ENCODE data around the gene RNU1-2.
"Not testable (repeated sequence)": the region's sequence is repeated elsewhere in the genome, so short reads cannot be mapped to it uniquely, and the experiment has no call there.

Gene RNU1-2

DNA sequence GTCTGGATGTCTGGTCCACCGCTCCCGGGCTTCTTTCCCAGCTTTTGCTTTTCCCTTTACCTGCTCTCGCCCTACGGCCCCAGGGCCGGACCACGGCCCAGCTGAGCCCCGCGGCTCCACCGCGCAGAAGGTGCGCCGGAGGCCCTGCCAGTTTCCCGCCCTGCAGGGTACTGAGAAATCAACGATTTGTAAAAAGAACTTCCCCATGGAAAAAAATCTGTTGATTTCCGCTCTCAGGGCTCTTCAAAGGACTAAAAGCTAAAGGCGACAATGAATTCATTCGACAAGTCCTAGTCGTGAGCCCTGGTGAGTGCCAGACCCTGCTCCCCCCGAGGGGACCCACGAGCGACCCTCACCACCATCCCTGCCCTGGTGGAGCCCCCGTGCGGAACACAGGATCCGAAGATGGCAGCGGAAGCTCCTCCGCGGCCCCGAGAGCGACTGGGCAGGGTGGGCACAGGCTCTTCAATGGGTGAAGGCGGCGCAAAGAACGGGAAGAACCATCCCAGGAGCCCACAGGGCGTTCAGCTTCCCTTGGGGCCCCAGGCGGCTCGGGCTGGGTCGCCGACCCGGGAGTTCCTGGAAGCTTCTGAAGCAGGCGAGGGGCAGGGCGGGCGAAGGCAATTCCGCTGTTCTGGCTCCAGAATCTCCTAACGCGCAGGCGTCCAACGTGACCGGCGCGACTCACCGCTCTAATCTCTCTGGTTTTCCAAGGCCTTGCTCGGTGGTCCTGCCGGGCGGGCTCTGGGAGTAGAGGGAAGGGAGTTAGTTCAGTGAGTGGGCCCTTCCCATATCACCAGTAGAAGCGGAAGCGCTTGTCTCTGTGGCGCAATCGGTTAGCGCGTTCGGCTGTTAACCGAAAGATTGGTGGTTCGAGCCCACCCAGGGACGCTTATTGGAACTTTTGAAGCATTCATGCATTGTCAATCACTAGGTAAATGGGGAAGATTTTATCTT lies 6.6 kb upstream of the RNU1-2 start:
- DNase-seq, result peak; percentile 88

DNA sequence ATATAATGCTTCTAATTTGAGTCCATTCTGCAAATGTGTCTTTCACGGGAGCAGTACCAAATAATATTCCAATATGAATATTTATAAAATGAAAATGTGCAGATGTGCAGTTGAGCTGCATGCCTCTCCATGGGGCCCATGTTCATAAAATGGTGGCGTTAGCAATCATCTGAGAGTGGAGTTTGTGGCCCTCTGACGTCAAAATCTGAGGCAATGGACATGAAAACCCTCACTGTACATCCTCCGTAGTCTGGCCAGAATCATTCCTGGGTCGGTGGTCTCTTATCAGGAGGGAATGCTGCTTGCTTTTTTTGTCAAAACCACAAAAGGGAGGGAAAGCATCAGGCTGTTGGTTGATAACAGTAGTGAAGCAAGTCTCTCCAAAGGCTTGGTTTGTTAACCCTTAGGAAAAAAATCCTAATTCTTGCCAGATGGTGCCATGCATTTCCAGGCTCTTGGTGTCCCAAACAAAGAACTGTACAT lies 5.2 kb upstream of the RNU1-2 start:
- peak; percentile 92 for DNase-seq

DNA sequence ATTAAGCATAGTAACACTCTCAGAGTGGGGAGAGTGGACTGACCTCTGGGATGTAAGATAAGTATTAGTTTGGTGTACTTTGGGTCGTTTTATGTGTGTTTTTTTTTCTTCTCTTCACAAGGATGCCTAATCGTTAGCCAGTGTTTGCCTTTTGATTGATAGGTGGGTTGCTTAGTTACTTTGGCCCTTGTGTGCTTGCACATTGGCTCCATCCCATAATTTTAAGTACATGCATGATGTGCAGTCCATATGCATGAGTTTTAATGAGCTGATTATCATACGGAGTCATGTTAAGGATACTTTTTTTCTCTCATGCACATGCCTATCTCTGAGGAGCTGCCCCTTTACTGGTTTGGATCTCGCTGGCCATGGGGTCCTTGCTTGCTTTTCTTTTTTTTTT lies 4.7 kb upstream of the RNU1-2 start:
- DNase-seq, result not testable (repeated sequence)

DNA sequence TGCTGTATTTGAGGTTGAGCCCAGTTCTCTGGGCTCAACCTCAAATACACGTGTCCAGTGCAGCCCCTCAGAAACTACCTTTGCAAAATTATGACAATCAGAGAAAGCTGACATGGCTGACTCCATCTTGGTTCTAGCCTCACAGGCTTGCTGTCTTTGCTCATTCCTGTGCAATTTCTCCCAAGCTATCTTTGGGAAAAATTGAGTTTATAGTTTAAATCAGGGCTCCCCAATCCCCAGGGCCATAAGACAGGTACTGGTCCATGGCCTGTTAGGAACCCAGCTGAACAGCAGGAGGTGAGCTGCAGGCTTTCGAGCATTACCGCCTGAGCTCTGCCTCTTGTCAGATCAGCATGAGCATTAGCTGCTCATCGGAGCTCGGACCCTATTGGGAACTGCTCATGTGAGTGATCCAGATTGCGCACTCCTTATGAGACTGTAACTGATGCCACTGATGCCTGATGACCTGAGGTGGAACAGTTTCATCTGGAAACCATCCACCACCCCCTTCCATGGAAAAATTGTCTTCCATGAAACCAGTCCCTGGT lies 2.7 kb upstream of the RNU1-2 start:
- DNase-seq, result not testable (repeated sequence)

DNA sequence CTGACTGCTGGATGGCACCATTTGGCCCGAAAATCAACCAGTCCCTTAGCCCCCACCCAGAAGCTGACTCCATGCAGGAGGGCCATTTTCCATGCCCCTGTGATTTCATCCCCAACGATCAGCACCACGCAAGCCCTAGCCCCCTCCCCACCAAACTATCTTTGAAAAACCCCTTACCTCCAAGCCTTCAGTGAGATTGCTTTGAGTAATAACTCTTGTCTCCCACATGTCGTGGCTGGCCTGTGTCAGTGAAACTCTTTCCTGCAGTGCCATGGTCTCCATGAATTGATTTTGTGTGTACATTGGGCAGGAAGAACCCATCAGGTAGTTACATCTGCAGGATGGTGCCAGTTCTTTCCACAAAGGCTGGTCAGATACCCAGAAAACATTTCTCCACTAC lies 2.0 kb upstream of the RNU1-2 start:
- not testable (repeated sequence) for DNase-seq

DNA sequence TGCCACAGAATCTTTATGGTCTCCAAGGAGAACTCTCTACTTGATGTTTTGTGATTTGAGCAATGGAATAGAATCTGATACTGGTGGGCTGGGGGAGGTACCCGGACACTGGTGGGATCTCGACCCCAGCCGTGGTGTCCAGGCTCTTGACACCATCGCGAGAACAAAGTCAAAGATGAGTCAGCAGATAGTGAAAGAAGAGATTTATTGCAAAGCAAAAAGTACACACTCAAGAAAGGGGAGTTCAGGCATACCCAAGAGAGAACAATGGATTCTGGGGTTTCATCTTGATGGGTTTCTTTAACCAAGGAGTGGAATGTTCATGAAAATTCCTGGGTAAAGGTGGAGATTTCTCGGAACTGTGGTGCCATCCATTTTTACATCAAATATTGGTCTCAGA lies 1.4 kb upstream of the RNU1-2 start:
- DNase-seq, result not testable (repeated sequence)

DNA sequence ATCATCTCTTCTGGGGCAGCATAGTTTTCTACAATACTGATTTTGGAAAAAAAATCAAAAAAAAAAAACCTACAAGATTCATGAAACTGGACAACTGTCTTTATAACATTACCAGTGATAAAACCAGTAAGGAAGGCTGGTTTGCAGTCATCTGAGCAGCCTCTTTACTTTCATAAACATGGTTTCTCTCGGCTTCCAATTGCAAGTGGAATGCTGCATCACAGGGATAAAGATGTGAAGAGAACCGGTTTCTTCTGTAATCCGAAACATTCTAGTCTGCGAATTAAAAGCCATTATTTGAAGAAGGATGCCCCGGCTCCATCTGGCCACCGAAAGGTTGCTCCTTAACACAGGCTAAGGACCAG lies 565 bp upstream of the RNU1-2 start:
- not testable (repeated sequence) for DNase-seq

DNA sequence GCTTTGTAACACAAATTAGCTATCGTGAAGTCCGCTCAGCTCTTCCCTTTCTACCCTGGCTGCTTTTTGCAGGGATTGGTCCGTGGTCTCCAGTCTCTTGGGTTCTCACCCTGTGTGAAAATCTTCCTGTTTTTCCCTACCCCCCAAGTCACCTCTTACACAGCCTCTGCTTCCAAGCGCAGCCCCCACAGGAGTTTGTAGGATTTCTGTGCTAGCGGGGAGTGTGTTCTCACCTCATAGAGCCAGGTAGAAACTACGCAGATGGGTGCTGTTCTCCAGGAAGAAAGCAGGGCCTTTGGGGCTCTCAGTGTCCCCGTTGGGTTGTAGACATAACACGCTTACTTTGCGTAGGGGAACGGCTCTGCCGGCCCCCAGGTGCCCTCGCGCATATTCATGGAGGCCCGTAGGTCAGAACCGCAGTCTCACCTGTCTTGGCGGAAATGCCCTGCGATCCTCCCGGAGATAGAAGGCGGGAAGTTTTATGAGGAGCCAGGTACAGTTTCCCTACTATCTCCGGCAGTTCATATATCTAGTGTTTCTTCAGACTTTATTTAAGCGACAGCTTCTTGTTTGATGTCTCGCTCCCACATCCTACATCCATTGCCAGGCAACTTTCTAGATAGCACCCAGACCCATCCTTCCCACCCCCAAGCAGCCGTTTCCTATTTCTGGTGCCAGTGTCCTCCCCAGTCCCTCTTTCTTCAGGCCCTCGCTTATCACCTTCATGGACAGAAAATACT lies 706 bp downstream of the RNU1-2 start:
- DNase-seq, result peak; percentile 94

DNA sequence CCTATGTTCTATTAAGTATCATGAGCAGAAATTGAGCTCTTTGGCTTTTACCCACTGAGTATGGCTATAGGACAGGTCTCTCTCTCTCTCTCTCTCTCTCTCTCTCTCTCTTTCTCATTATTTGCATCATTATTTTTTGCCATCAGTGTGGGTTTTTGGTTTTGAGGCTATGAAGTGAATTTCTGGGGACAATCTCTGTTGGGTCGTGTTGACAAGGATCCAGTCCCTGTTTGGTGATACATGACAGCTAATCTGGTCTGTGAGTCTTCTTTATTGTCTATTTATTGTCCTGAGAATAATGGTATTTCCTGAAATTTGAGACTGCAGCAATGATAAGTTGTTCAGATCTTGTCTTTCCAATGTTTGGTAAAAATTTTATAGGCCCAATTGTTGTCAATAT lies 1.9 kb downstream of the RNU1-2 start:
- not testable (repeated sequence) for DNase-seq

DNA sequence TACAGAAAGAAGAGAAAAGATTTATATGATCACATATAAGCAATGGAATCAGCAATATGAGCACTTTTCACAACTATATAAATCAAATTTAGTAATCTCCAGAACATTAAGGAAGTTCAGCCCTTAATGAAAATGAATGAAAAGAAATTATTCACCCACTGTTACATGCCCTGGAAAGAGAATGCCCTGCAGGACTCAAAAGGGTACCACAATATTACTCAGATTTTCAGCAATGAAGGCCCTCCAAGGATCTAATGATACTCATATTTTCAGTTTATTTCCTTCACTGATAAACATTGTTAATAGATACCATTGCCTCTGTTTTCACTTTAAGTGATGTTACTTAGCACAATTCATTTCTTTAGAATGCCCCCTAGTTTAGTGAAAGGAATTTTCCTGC lies 2.5 kb downstream of the RNU1-2 start:
- DNase-seq, result not testable (repeated sequence)

DNA sequence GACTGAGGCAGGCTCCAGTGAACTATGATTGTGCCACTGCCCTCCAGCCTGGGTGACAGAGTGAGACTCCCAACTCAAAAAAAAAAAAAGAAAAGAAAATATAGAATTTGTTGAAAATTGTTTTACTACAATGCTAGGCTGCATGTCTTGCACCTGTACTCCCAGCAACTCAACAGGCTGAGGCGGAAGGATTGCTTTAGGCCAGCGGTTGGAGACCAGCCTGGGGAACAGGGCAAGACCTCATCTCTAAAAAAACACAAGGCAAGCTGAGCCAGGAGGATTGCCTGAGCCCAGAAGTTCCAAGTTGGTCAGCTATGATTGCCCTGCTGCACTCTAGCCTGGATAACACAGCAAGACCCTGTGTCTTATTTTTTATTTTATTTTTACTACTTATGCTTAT lies 3.2 kb downstream of the RNU1-2 start:
- DNase-seq, result not testable (repeated sequence)

DNA sequence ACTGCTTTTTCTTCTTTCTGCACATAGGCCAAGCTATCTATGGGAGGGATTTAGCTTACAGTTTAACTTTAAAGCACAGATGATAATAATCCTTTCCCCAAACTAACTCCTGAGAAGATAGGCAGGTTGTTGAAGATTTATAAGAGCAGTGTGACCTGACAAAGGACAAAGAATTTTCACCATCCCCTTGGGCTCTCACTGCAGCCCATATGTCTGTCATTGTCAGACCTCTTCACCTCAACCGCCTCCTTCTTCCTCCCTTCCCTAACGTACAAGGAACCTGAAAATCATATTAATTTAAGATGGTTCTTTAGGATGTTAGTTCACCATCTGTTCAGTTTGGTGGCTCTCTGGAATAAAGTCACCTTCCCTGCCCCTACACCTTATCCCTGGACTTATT lies 5.0 kb downstream of the RNU1-2 start:
- peak; percentile 68 for DNase-seq

DNA sequence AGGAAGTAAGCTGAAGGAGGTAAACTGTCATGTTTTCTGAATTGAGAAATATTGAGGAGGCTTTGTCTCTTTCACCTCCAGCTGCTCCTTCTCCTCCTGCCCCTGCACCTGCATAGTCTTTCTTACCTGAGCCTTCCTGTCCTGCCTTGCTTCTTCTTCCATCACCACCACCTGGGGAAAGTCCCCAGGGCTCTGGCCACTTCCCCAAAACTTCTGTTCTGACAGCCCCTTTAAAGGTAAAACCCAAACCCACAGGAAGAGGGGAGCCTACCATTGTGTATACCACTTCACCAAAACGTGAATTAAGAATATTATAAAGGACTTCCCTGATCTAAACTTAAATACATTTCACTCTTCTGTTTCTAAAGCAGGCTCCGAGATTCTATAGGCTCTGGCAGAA lies 5.6 kb downstream of the RNU1-2 start:
- DNase-seq, result not testable (repeated sequence)

DNA sequence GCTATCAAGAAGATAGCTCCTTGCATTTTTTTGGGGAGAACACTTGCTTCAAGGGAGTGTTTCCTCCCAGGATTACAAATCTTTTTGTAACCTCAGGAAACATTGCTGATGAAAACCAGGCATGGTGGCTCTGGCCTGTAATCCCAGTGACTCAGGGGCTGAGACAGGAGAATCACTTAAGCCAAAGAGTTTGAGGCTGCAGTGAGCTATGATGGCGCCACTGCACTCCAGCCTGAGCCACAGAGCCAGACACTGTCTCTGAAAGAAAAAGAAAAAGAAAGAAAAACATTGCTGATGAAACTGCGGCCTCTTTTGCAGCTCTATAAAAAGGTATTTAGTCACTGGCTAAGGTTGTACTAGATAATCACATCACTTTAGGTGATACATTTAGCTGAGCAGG lies 7.3 kb downstream of the RNU1-2 start:
- DNase-seq, result peak; percentile 75

DNA sequence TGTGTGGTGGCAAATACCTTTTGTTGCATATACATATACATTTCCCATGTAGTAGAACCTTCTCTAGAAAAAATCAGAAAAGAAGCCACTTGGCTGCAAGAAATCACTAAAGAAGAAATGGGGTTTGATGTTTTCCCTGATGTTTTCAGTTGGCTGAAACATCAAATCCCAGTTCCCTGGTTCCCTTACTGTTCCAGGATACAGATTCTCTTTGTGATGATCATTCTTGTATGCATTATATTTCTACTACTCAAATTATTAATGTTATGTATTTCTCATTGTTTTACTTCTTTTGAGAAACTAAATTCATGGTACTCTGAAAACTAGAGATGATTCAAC lies 7.6 kb downstream of the RNU1-2 start:
- DNase-seq, result no peak

DNA sequence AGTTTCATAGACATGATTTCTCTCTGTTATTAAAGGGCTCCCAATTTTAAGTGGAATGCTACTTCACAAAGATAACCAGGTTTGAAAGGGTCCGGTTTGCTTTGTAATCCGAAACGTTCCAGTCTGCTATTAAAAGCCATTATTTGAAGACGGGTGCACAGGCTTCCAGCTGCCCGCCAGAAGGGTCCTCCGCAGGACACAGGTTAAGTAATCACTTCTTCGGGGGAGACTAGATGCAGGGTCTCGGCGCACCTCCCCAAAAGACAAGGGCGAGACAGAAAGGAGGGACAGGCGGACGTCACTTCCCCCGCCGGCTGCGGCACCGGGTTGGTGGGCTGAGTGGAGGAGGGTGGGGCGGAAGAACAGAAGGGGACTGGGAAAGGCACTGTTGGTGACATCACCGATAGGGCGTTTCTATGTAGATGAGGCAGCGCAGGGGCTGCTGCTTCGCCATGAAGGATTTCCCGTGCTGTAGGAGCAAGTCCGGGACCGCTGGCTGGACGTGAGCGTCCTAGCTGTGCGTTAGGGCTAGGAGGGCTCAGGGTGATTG lies 8.9 kb downstream of the RNU1-2 start:
- DNase-seq, result peak; percentile 99

DNA sequence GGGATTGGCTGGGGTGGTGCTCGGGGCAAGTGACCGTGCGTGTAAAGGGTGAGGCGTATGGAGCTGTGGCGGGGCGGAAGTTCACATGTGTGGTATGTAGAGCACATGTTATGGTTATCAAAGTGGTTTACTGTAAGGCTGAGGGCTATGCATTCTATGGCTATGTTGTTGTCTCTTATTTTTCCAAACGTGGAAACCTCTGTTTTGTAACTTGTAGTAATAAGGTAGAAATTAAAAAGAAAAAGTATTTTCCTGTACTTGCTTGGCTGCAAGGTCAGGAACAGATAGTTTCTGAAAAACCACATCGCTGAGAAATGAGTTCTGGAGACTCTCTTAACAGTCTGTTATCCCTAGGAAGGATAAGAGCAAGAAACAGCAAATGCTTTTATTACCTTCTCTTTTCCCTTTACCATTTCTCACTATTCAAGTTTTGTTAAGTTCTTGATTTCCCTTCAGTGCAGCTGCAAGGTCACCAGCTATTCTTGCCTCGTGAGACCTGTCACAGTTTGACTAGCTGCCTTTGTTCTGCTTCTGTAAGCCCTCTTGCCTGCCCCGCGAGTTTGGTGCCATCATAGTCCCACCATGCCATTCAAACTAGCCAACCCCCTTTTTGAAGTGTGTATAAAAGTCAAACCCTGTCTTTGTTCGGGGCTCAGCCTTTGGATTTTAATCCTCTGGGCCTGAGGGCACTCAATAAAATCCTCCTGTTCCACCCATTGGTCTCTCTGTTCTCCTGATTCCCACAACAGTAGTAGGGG lies 9.5 kb downstream of the RNU1-2 start:
- peak; percentile 98 for DNase-seq

DNA sequence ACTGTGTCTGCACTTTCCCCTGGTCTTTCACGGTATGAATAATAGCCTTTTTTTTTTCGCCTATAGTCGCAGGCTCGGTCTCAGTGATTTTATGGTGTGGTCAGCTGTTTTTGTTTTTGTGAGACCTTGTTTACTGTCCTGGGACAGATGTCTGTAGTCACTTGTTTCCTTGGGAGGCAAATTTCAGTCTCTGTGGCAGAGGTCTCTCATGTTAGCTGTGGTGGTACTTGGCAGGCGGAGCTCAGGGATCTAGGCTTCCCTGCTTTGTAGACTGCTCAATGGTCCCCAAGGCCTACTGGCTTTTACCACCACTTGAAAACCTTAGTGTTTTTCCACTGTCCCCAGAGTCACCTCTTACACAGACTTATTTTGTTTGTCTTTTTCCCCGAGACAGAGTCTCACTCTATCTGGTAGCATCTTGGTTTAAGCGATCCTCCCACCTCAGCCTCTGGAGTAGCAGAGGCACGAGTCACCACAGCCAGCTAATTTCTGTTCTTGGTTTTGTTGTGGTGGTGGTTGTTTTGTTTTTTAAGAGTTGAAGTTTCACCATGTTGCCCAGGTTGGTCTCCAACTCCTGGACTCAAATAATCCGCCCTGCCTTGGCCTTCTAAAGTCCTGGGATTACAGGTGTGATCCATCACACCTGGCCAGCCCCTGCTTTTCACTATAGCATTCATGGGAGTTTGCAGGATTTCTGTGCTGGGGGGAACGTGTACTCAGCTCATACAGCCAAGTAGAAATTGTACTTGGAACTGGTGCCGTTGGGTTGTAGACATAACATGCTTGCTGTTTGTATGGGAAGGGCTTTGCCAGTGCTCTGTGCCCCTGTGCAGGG lies 10.3 kb downstream of the RNU1-2 start:
- DNase-seq, result no peak

DNA sequence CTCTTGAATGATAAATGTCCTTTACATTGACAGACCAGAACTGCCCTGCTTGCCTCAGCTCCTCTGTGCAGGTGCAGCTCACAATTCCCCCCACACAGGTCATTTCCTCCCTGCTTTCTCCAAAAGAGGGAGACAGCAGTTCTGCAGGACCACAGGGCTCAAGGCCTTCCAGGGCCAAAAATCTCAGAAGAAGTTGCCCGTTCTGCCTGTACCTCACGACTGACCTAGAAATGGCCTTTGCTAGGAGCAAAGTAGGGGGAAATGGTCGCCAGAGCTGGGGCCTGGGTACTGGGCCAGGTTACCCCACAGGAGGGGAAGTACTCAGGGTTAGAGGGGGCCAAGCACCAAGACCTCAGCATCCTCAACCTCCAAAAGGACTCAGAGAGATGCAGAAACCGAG lies 11.1 kb downstream of the RNU1-2 start:
- no peak for DNase-seq

DNA sequence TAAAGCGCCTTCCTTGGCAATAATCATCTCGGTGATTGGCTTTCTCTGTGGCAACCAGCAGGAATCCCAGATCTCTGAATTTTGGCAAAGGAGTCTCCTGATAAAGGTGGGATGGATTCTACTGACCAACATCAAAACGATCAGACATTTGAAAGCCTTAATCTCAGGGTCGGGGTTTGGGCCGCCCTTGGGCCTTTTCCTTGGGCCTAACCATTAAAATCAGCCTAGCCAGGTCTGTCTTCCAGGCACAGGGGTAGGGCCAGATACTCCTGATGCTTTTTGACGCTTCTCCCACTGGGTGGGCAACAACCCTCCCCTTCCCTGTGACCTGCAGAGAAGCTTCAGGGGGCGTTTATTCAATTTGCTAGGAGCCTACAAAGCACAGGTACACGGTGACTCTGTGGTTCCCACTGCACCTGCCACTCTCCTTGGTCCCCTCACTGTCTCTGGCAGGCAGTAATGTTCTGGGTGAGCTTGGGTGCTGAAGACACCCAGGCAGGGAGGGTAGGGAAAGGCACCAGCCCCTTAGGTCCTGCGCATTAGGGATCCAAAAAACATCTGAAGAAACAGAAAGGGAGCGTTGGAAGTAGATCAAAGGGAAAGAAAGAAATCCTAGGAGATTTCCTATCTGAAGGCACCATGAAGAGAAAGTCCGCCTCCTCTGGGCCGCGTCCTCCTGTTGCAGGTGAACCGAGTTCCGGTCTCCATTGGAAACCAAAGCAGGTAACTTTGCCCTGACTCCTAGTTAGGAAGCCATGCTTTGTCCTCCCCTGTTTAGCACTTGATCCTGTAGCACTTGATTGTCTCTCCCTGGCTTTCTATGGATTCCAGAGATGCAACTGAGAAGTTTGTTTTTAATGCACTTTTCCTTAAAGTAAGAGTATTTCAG lies 12.3 kb downstream of the RNU1-2 start:
- no peak for DNase-seq

Data from OCI-M1 (cell line).